ENCODE measurements around the gene GLCE.

GLCE gene

GRCh38 chr15:69160141-69160993, at the start of gene GLCE:
Gene GLCE (plus strand): TSS chr15:69160635. CDS start chr15:69255807, 95,172 bp downstream.
- peak; percentile 94 for DNase-seq

GRCh38 chr15:69114331-69114928, 46.0 kb upstream of the GLCE start:
- DNase-seq = no peak

- no peak for DNase-seq
Measured at GRCh38 chr15:69115031-69115430, 45.4 kb upstream of the GLCE start.

- no peak for DNase-seq
Measured at GRCh38 chr15:69116391-69116790, 44.0 kb upstream of the GLCE start.

- DNase-seq = no peak
Measured at GRCh38 chr15:69117431-69117871, 43.0 kb upstream of the GLCE start.

- DNase-seq = no peak
Measured at GRCh38 chr15:69118089-69118488, 42.3 kb upstream of the GLCE start.

GRCh38 chr15:69119001-69119400, 41.4 kb upstream of the GLCE start:
- DNase-seq = no peak

GRCh38 chr15:69119683-69120395, 40.6 kb upstream of the GLCE start:
- DNase-seq = no peak

- DNase-seq = no peak
Measured at GRCh38 chr15:69120732-69121131, 39.7 kb upstream of the GLCE start.

- no peak for DNase-seq
Measured at GRCh38 chr15:69121198-69121828, 39.1 kb upstream of the GLCE start.

- DNase-seq = no peak
Measured at GRCh38 chr15:69125236-69125635, 35.2 kb upstream of the GLCE start.

GRCh38 chr15:69126054-69126469, 34.4 kb upstream of the GLCE start:
- no peak for DNase-seq

- no peak for DNase-seq
Measured at GRCh38 chr15:69127306-69127705, 33.1 kb upstream of the GLCE start.

GRCh38 chr15:69128667-69129311, 31.6 kb upstream of the GLCE start:
- no peak for DNase-seq

GRCh38 chr15:69131362-69132220, 28.8 kb upstream of the GLCE start:
- DNase-seq = no peak

- DNase-seq = no peak
Measured at GRCh38 chr15:69132430-69132829, 28.0 kb upstream of the GLCE start.

GRCh38 chr15:69132977-69133861, 27.2 kb upstream of the GLCE start:
- DNase-seq = no peak

GRCh38 chr15:69133862-69134519, 26.4 kb upstream of the GLCE start:
- no peak for DNase-seq

- DNase-seq = no peak
Measured at GRCh38 chr15:69134791-69135190, 25.6 kb upstream of the GLCE start.

GRCh38 chr15:69135499-69135898, 24.9 kb upstream of the GLCE start:
- no peak for DNase-seq

Data from stimulated activated CD8-positive, alpha-beta memory T cell treated with anti-CD3 and anti-CD28 coated beads, Interleukin-4, amount 100 ng/mL, for 48 hours (primary cell).